ENCODE results near the gene SPNS2.

SPNS2 gene

DNA sequence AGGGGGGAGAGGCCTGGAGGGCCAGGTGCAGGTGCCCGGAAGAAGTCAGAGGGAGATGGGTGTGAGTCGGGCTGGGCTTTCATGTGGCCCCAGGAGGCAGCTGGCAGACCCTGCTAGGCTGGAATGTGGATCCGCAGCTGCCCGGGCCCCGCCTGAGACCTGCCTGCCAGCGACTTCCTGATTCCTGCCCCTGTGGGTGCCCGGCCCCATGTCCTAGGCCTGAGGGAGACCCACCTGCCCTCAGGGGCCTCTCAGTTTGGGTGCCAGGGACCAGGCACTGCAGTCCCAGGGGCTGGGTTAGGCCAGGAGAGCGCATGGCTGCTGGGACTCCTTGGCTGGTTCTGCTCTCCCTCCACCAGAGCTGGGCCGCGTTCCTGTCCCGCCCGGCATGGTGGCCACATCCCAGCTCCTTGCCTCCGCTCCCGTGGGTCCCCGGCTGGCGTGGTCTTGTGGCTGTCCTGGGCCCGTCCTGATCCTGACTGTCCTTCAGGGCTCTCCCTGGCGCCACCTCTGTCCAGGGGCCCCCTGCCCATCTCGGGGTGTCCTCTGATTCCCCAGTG lies 22.1 kb upstream of the SPNS2 start:
- Mint-ChIP-seq H3K27me3 (no peaks in the 10 kb centered on the region), H3K4me3 (no peak overlapping the region), H3K36me3 (ENCODE audit: low read depth) (no peaks in the 10 kb centered on the region), H3K9me3 (no peaks in the 10 kb centered on the region), H3K27ac (no peak overlapping the region), H3K4me1 (ENCODE audit: low read depth) (peaks cover 14% of the 10 kb centered on the region)
- DNase-seq: no peak

- DNase-seq: no peak
- H3K9me3 Mint-ChIP-seq: no peaks in the 10 kb centered on the region
- H3K4me3 Mint-ChIP-seq: no peak overlapping the region
- no peak overlapping the region for H3K27ac Mint-ChIP-seq
- H3K27me3 Mint-ChIP-seq: no peaks in the 10 kb centered on the region
- no peaks in the 10 kb centered on the region for H3K36me3 Mint-ChIP-seq (ENCODE audit: low read depth)
- peaks cover 19% of the 10 kb centered on the region for H3K4me1 Mint-ChIP-seq (ENCODE audit: low read depth)
These were observed 21.4 kb upstream of the SPNS2 start for GRCh38 chr17:4477255-4477791.

GRCh38 chr17:4478318-4478830 lies 20.3 kb upstream of the SPNS2 start:
- no peak overlapping the region for H3K4me3 Mint-ChIP-seq
- no peak overlapping the region for H3K27ac Mint-ChIP-seq
- H3K27me3 Mint-ChIP-seq: no peaks in the 10 kb centered on the region
- no peak for DNase-seq
- no peaks in the 10 kb centered on the region for H3K36me3 Mint-ChIP-seq (ENCODE audit: low read depth)
- H3K4me1 Mint-ChIP-seq (ENCODE audit: low read depth): peaks cover 25% of the 10 kb centered on the region
- H3K9me3 Mint-ChIP-seq: no peaks in the 10 kb centered on the region

DNA sequence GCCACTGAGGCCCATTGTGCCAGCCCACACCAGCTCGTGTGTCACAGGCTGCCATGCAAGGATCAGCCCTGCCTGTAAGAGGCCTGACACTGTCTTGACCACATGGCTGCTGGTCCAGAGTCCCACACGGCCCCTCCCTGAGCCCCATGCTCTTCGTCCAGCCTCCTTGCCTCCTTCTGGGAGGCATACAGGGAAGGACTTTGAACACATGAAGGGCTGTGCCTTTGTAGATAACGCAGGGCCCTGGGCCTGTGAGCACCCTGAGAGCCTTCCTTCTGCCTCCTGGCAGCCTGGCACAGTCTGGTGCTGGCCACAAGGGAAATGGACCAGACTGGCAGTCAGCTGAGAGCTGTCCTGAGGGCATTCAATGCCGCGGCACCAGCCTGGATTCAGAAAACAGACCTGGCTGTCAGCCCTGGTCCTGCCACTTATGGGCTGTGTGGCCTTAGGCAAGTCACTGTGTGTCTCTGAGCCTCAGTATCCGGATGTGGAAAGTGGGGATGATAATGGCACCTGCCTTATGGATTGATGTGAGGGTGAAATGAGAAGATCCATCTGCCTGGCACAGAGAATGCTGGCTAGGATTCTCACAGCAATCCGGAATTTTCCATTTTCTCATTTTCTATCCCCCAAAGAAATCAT lies 19.2 kb upstream of the SPNS2 start:
- Mint-ChIP-seq H3K4me3 (no peak overlapping the region), H3K27ac (no peak overlapping the region)

DNA sequence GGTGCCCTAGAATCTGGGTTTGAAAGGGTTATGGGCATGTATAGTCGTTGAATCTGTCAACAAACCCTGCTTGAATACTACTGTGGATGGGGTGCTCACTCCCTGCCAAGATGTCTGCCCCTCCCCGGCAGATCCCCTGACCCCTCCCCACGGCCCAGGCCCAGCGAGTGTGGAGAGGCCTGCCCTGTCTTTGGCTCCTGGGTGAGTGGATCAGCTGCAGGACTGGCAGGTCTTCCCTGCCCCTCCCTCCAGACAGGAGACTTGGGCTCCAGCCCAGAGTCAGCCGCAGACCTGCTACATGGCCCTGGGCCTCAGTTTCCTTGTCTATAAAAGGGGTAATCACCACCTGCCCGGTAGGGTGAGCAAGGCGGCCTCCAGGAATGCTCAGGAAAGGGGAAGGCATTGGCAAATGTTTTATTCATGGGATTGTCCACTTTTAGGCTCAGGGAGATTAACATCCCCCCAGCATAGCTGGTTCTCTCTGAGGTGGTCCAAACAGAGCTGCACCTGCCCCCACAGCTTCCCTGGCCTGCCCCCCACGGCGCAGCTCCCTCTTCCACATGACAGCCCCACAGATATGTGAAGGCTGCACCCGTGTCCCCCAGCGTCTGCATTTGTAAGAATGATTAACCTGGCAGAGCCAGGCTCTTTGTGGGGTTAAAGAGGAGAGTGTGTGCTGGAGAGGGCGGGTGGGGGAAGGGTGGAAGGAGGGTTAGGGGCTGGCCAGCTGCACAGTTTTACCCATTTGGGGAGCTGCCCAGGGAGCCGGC lies 18.5 kb upstream of the SPNS2 start:
- Mint-ChIP-seq H3K36me3 (ENCODE audit: low read depth) (peaks cover 2% of the 10 kb centered on the region), H3K27ac (no peak overlapping the region), H3K27me3 (no peaks in the 10 kb centered on the region), H3K9me3 (no peaks in the 10 kb centered on the region), H3K4me1 (ENCODE audit: low read depth) (peaks cover 36% of the 10 kb centered on the region), H3K4me3 (no peak overlapping the region)
- no peak for DNase-seq

More for the DNA sequence above, 19.2 kb upstream of the SPNS2 start:
- H3K36me3 Mint-ChIP-seq (ENCODE audit: low read depth): no peaks in the 10 kb centered on the region
- no peaks in the 10 kb centered on the region for H3K27me3 Mint-ChIP-seq
- peaks cover 30% of the 10 kb centered on the region for H3K4me1 Mint-ChIP-seq (ENCODE audit: low read depth)
- DNase-seq: no peak
- H3K9me3 Mint-ChIP-seq: no peaks in the 10 kb centered on the region

- Mint-ChIP-seq H3K4me1 (ENCODE audit: low read depth) (peaks cover 45% of the 10 kb centered on the region), H3K27me3 (no peaks in the 10 kb centered on the region), H3K4me3 (peak overlapping the region; percentile 50), H3K9me3 (no peaks in the 10 kb centered on the region), H3K27ac (peak overlapping the region; percentile 95), H3K36me3 (ENCODE audit: low read depth) (peaks cover 5% of the 10 kb centered on the region)
- DNase-seq: peak; percentile 69
These were observed 17.5 kb upstream of the SPNS2 start for GRCh38 chr17:4480929-4481898.

DNA sequence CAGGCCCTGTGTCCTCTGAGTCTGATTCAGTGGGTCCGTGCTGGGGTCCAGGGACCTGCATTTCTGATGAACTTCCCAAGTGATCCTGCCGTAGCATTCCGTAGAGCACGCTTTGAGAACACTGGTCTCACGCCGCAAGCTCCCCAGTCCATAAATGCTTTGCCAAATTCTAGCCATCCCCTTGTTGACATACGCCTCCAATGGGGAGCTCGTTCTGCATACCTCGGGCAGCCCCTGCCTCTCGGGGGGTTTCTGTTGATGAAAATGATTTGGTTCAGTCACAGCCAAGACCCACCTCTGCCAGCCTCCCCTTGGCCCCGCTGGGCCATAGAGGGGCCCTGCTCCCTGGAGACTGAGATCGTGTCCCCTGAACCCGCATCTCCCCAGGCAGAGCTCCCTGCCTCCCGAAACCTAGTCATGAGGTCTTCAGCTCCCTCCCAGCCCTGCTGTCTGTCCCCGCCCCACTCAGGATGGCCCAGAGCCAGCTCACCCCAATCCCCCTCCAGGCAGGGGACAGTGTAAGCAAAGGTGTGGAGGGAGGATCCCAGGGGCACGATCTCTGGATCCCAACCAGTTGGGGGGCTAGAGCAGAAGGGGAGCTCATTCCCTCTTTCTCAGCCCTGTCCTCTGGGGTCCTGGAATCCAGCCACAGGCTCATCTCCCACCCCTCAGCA lies 16.2 kb upstream of the SPNS2 start:
- no peak for DNase-seq
- peaks cover 50% of the 10 kb centered on the region for H3K4me1 Mint-ChIP-seq (ENCODE audit: low read depth)
- H3K27me3 Mint-ChIP-seq: no peaks in the 10 kb centered on the region
- no peak overlapping the region for H3K4me3 Mint-ChIP-seq
- H3K36me3 Mint-ChIP-seq (ENCODE audit: low read depth): peaks cover 5% of the 10 kb centered on the region
- H3K27ac Mint-ChIP-seq: peak overlapping the region; percentile 18
- H3K9me3 Mint-ChIP-seq: no peaks in the 10 kb centered on the region

DNA sequence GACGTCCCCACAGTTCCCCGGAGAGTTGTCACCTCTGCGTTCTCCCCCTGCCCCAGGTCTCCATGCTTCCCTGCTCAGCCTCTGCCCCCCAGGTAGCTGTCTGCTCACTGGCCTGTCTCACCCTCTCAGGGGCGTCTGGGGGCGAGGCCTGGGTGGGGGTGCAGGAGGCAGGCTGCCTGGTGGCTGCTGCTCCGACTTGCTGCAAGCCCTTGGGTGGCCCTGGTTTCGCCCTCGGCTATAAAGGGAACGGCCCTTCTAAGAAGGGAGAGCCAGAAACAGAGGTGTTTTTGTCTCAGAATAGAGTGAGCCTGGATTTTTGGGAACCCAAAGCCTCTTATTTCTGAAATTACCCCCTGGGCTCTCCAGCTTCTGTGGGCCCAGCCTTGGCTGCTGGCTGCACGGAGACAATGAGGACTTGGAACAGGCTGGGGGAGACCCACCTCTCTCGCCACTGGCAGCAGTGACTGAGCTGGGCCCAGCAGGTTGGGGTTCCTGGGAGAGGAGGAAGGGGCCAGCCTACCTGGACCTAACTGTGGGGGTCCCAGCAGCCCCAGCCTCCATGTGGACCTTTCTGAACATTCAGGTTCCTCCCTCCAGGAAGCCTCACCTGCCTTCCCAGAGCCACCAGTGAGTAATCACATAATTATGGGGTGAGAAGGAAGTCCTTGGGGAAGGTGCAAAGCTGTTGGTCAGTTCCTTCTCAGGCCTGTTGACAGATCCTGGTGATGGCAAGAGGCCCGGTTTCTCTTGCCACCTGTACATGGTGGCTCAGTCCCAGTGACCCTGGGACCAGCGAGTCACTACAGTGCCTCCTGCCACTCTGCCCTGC lies 15.5 kb upstream of the SPNS2 start:
- DNase-seq: no peak
- Mint-ChIP-seq H3K36me3 (ENCODE audit: low read depth) (peaks cover 5% of the 10 kb centered on the region), H3K27ac (peak overlapping the region; percentile 18), H3K4me1 (ENCODE audit: low read depth) (peaks cover 50% of the 10 kb centered on the region), H3K9me3 (no peaks in the 10 kb centered on the region), H3K27me3 (no peaks in the 10 kb centered on the region), H3K4me3 (no peak overlapping the region)

GRCh38 chr17:4485676-4486646 lies 12.7 kb upstream of the SPNS2 start:
- H3K36me3 Mint-ChIP-seq (ENCODE audit: low read depth): peaks cover 5% of the 10 kb centered on the region
- DNase-seq: peak; percentile 76
- peak overlapping the region; percentile 94 for H3K27ac Mint-ChIP-seq
- H3K4me3 Mint-ChIP-seq: peak overlapping the region; percentile 88
- H3K9me3 Mint-ChIP-seq: no peaks in the 10 kb centered on the region
- peaks cover 47% of the 10 kb centered on the region for H3K4me1 Mint-ChIP-seq (ENCODE audit: low read depth)
- H3K27me3 Mint-ChIP-seq: no peaks in the 10 kb centered on the region

- Mint-ChIP-seq H3K9me3 (no peaks in the 10 kb centered on the region), H3K4me1 (ENCODE audit: low read depth) (peaks cover 35% of the 10 kb centered on the region), H3K4me3 (no peak overlapping the region), H3K27me3 (no peaks in the 10 kb centered on the region), H3K27ac (peak overlapping the region; percentile 22), H3K36me3 (ENCODE audit: low read depth) (peaks cover 5% of the 10 kb centered on the region)
- no peak for DNase-seq
These were observed 11.4 kb upstream of the SPNS2 start for GRCh38 chr17:4487296-4487695.

- no peaks in the 10 kb centered on the region for H3K9me3 Mint-ChIP-seq
These were observed 10.6 kb upstream of the SPNS2 start for GRCh38 chr17:4487820-4488716.

More at GRCh38 chr17:4487820-4488716, 10.6 kb upstream of the SPNS2 start:
- H3K4me3 Mint-ChIP-seq: no peak overlapping the region
- peaks cover 5% of the 10 kb centered on the region for H3K36me3 Mint-ChIP-seq (ENCODE audit: low read depth)
- H3K27ac Mint-ChIP-seq: no peak overlapping the region
- no peaks in the 10 kb centered on the region for H3K27me3 Mint-ChIP-seq
- H3K4me1 Mint-ChIP-seq (ENCODE audit: low read depth): peaks cover 35% of the 10 kb centered on the region
- DNase-seq: no peak

All from activated T-cell treated with anti-CD3 and anti-CD28 coated beads, Interleukin-2, amount 50 U/mL, for 24 hours (primary cell).